GM21825 (cell line): ENCODE results near the gene MVD.
"Not testable (repeated sequence)": the region's sequence is repeated elsewhere in the genome, so short reads cannot be mapped to it uniquely, and the experiment has no call there.

ENCODE experiments used
- ATAC-seq: cut with Tn5 transposase; IDR thresholded peaks from one replicate; pipeline ENCODE4 v1.9.1; 2021; ENCODE audit warnings: mild to moderate bottlenecking, moderate library complexity; ENCODE audit not compliant: unreplicated experiment

Gene MVD

DNA sequence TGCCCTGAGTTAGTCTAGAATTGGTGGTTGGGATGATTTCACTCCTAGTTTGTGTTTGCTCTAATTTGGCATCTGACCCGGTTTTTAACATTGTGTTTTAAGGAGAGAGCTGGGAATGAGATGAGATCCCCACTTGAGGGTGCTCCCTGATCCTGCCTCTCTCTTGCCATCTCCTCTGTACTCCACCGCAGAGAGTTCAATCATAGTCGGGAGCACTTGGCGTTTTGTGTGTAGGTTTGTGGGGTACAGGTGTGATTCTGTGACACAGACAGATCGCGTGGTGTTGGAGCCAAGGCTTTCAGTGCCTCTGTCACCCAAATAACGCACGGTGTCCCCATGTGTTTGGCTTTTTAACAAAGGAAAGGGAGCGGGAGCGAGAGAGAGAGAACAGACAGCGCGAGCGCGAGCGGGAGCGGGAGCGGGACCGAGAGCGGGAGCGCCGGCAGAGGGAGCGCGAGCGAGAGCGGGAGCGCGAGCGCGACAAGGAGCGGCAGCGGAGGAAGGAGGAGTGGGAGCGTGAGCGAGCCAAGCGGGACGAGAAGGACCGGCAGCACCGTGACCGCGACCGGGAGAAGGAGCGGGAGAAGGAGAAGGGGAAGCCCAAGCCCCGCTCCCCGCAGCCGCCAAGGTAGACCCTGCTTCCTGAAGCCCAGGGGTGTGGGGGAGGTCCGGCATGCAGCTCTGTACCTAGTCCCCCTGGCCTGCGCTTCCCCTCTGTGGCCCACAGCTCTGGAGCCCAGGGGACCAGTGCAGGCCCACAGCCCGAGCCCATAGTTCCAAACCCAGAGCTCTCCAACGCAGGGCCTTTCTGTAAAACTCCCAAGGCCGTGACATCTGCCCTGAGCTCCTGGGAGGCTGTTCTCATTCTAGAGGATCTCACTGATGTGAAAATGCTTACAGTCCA is 51.7 kb downstream of the MVD start:
- ATAC-seq = no peak

GRCh38 chr16:88610080-88610479 is 52.8 kb downstream of the MVD start:
- ATAC-seq = no peak

GRCh38 chr16:88609426-88609825 is 53.5 kb downstream of the MVD start:
- ATAC-seq = not testable (repeated sequence)

GRCh38 chr16:88608076-88608475 is 54.8 kb downstream of the MVD start:
- ATAC-seq = no peak

GRCh38 chr16:88606148-88606757 is 56.6 kb downstream of the MVD start:
- no peak for ATAC-seq

DNA sequence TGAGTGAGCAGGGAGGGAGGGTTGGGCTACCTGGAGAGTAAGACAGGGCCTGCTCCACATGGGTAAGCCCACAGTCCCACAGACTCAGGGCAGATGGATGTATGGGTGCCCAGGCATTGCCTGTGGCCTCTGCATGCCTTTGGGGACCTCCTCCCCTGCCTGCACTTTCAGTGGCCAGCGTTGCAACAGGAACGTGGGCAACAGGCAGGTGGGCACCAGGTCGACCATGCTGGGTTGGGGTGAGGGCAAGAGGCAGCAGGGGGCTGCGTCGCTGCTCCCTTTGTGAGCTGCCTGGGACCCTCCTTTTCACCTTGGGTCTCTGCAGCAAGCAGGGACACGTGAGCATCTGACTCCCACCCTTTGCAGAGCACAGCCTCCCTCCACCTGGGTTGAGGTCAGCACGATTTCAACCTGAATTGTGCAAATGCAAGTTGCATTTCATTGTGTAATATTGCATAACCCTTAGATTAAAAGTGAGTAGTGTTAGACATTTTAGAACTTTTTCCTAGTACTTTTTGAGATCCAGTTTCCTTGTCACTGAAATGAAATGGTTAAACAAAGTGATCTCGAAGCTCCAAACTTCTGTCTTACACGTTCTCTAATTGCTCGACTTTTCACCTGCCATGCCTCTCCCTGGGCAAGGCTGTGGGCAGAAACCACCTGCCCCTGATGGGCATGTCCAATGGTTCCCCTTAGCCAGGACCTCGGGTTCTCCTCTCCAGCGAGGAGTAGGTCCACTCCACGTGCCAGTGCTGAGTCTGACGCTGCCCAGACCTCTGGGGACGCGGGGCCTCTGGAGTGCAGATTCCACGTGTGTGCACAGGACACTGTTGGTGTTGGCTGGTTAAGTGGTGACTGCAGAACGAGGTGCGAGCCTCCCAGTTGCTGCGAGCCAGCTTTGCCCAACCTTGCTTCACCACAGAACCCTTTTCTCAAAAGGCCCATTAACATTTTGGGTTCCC is 57.4 kb downstream of the MVD start:
- ATAC-seq = no peak

- ATAC-seq = no peak
Measured at GRCh38 chr16:88602091-88602490, 60.8 kb downstream of the MVD start.
